ENCODE results near the gene KIF25.

DNA sequence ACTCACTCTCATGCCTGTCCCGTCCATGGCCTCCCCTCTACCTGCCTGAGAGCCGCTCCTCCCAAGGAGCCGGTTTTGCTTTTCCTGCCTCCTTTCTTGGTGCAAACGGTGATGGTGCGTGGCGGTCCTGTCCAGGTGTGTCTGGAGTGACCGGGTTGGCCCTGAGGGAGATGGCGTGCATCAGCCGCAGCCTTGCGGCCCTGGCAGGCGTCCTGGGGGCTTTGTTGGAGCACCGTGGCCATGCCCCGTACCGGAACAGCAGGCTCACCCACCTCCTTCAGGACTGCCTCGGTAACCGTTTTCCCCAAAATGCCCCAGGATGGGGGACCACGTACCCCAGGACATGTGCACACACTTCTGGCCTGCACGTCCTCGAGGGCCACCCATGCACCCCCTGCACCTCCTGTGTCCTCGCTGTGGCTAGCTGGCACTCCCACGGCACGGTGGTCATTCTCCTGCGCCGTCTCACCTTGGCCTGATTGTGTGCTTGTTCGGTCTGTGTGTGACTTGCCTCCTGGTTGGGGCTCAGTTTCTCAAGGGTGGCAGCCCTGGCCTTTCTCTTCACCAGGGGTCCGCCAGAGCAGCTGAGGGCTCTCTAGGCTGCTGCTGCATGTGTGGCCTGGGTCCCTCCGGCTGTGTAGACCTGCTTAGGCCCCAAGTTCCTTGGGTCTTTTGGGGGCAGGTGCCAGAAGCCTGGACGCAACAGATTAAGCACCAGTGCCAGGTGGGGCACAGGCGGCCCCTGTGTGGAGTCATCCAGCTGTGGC lies 45.1 kb downstream of the KIF25 start:
- TF ChIP-seq, protein P1, sequence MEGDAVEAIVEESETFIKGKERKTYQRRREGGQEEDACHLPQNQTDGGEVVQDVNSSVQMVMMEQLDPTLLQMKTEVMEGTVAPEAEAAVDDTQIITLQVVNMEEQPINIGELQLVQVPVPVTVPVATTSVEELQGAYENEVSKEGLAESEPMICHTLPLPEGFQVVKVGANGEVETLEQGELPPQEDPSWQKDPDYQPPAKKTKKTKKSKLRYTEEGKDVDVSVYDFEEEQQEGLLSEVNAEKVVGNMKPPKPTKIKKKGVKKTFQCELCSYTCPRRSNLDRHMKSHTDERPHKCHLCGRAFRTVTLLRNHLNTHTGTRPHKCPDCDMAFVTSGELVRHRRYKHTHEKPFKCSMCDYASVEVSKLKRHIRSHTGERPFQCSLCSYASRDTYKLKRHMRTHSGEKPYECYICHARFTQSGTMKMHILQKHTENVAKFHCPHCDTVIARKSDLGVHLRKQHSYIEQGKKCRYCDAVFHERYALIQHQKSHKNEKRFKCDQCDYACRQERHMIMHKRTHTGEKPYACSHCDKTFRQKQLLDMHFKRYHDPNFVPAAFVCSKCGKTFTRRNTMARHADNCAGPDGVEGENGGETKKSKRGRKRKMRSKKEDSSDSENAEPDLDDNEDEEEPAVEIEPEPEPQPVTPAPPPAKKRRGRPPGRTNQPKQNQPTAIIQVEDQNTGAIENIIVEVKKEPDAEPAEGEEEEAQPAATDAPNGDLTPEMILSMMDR (IDR thresholded peaks at IDR 0.05; ENCODE audit: insufficient read depth, low read length, poor library complexity, severe bottlenecking): no peak
- TF ChIP-seq EZH2phosphoT487 (conservative IDR thresholded peaks at IDR 0.05; ENCODE audit: low read length): no peak

Data from SU-DHL-6 (cell line).